AG04449 (cell line): ENCODE results near the gene NOD2.
A peak's percentile ranks its signal among the peaks of the same experiment; 100 is the strongest.

ENCODE experiments used
- CTCF ChIA-PET: fragments of 350-600 bp; formaldehyde crosslinking; extraction: SDS; loops from one replicate; lab custom pipeline; 2021; ENCODE audit warnings: antibody characterized with exemption; lab: Yijun Ruan, JAX
- POLR2A ChIA-PET: fragments of 400-600, 350-600 bp; formaldehyde crosslinking; extraction: SDS; loops from one replicate; lab custom pipeline; 2020; ENCODE audit warnings: antibody characterized with exemption, inconsistent platforms; lab: Yijun Ruan, JAX
- DNase-seq: peaks from one replicate; pipeline ENCODE4 v3.0.0-alpha.2; 2010; ENCODE audit warnings: low read depth, low spot score
- H3K4me3 ChIP-seq: 2 replicates; pipeline ENCODE4 v1.5.1; 2011; ENCODE audit warnings: low read depth, mild to moderate bottlenecking, control low read depth, low read length
- CTCF ChIP-seq: IDR thresholded peaks from one replicate; pipeline ENCODE4 v1.5.1; 2011; ENCODE audit warnings: mild to moderate bottlenecking, moderate library complexity, low read length, control low read depth, inconsistent platforms; ENCODE audit not compliant: insufficient read depth; ENCODE audit errors: missing control alignments

The NOD2 gene

GRCh38 chr16:50737420-50737959 is 44.1 kb downstream of the NOD2 start:
- H3K4me3 ChIP-seq: no peak overlapping the region
- ChIA-PET POLR2A (no interaction called here), CTCF (interaction anchor here (0.9 kb wide), 1 partner anchor 69 kb away, joined by 4 read pairs; no protein-coding TSS in a partner anchor)
- no peak for TF ChIP-seq CTCF
- DNase-seq: no peak

- DNase-seq: no peak
- no peak for TF ChIP-seq CTCF
- ChIA-PET POLR2A (no interaction called here), CTCF (interaction anchor here (1.0 to 1.3 kb wide), 2 partner anchors 67 to 74 kb away, joined by 3 to 4 read pairs; no protein-coding TSS in a partner anchor)
- no peak overlapping the region for H3K4me3 ChIP-seq
These were observed 45.6 kb downstream of the NOD2 start for GRCh38 chr16:50739031-50739430.

GRCh38 chr16:50740736-50741135 is 47.3 kb downstream of the NOD2 start:
- TF ChIP-seq CTCF: no peak
- H3K4me3 ChIP-seq: no peak overlapping the region
- ChIA-PET POLR2A (no interaction called here), CTCF (interaction anchor here (0.6 kb wide), 1 partner anchor 66 kb away, joined by 3 read pairs; no protein-coding TSS in a partner anchor)
- DNase-seq: no peak

GRCh38 chr16:50741225-50741780 is 47.9 kb downstream of the NOD2 start:
- DNase-seq: no peak
- TF ChIP-seq CTCF: no peak
- peak overlapping the region; percentile 57 for H3K4me3 ChIP-seq
- POLR2A ChIA-PET: interaction anchor here (0.8 kb wide), 1 partner anchor 55 kb away, joined by 3 read pairs; no protein-coding TSS in a partner anchor
- CTCF ChIA-PET: interaction anchor here (0.7 to 0.9 kb wide), 2 partner anchors 76 to 372 kb away, joined by 3 to 4 read pairs; no protein-coding TSS in a partner anchor

GRCh38 chr16:50741781-50742575 is 48.6 kb downstream of the NOD2 start, which contains the start of gene CYLD:
Gene CYLD (plus strand): TSS chr16:50742086. CDS start chr16:50749699, 7,613 bp downstream.
- peak; percentile 96 for DNase-seq
- POLR2A ChIA-PET: interaction anchor here (0.8 kb wide), 1 partner anchor 54 kb away, joined by 3 read pairs; no protein-coding TSS in a partner anchor
- H3K4me3 ChIP-seq: peak within 1 kb of the TSS; percentile 76

More at GRCh38 chr16:50741781-50742575, 48.6 kb downstream of the NOD2 start, which contains the start of gene CYLD:
- TF ChIP-seq CTCF: no peak
- CTCF ChIA-PET: interaction anchor here (0.7 to 0.9 kb wide), 2 partner anchors 76 to 372 kb away, joined by 3 to 4 read pairs; no protein-coding TSS in a partner anchor
